SK-N-SH treated with all-trans-retinoic acid at 6 μM for 48 hours (cell line): Measurements from ENCODE around the gene OR6N1.

ENCODE experiments used
- ATAC-seq: fragments of 200-7000 bp; cut with Tn5 transposase; 3 replicates; pipeline ENCODE4 v1.9.1; 2020; ENCODE audit warnings: mild to moderate bottlenecking, moderate library complexity
- ARNTL ChIP-seq: fragments of 450-650 bp; formaldehyde crosslinking; IDR thresholded peaks from 2 replicates; pipeline ENCODE4 v1.5.0; 2020; ENCODE audit warnings: low read depth, mild to moderate bottlenecking, moderate library complexity, borderline replicate concordance
- CREB5 ChIP-seq: fragments of 250-450 bp; sonication (Bioruptor Pico); IDR thresholded peaks from 2 replicates; pipeline ENCODE4 v1.5.1; 2020; ENCODE audit warnings: low read depth, mild to moderate bottlenecking, moderate library complexity
- CSDC2 ChIP-seq: fragments of 250-450 bp; sonication (Bioruptor Pico); IDR thresholded peaks from 2 replicates; pipeline ENCODE4 v1.5.0; 2020; ENCODE audit warnings: mild to moderate bottlenecking, moderate library complexity
- CSRNP3 ChIP-seq: fragments of 250-450 bp; sonication (Bioruptor Pico); IDR thresholded peaks from 2 replicates; pipeline ENCODE4 v1.5.1; 2021; ENCODE audit warnings: mild to moderate bottlenecking, moderate library complexity
- ESRRG ChIP-seq: fragments of 250-450 bp; sonication (Bioruptor Pico); IDR thresholded peaks from 2 replicates; pipeline ENCODE4 v1.6.1; 2021; ENCODE audit warnings: mild to moderate bottlenecking
- GLIS3 ChIP-seq: fragments of 250-450 bp; sonication (Bioruptor Pico); IDR thresholded peaks from 2 replicates; pipeline ENCODE4 v1.5.0; 2020; ENCODE audit warnings: mild to moderate bottlenecking, moderate library complexity
- ISL1 ChIP-seq: fragments of 250-450 bp; sonication (Bioruptor Pico); IDR thresholded peaks from 2 replicates; pipeline ENCODE4 v2.1.2; 2022; ENCODE audit warnings: mild to moderate bottlenecking, moderate library complexity
- OSR1 ChIP-seq: fragments of 250-450 bp; sonication (Bioruptor Pico); IDR thresholded peaks from 2 replicates; pipeline ENCODE4 v1.8.0; 2022; ENCODE audit warnings: moderate library complexity, mild to moderate bottlenecking, inconsistent platforms
- PATZ1 ChIP-seq: fragments of 250-450 bp; sonication (Bioruptor Pico); IDR thresholded peaks from 2 replicates; pipeline ENCODE4 v1.8.0; 2020; ENCODE audit warnings: mild to moderate bottlenecking, moderate library complexity, borderline replicate concordance
- POU6F1 ChIP-seq: fragments of 250-450 bp; sonication (Bioruptor Pico); IDR thresholded peaks from 2 replicates; pipeline ENCODE4 v1.8.0; 2021; ENCODE audit warnings: low read depth, mild to moderate bottlenecking, moderate library complexity, borderline replicate concordance
- PPARA ChIP-seq: fragments of 250-450 bp; sonication (Bioruptor Pico); IDR thresholded peaks from 2 replicates; pipeline ENCODE4 v1.5.0; 2020; ENCODE audit warnings: mild to moderate bottlenecking, borderline replicate concordance
- RARB ChIP-seq: fragments of 250-450 bp; sonication (Bioruptor Pico); IDR thresholded peaks from 2 replicates; pipeline ENCODE4 v1.8.0; 2021; ENCODE audit warnings: mild to moderate bottlenecking, moderate library complexity
- SNAI2 ChIP-seq: fragments of 250-450 bp; sonication (Bioruptor Pico); IDR thresholded peaks from 2 replicates; pipeline ENCODE4 v1.5.0; 2020; ENCODE audit warnings: mild to moderate bottlenecking, moderate library complexity
- TCF4 ChIP-seq: fragments of 250-450 bp; sonication (Bioruptor Pico); IDR thresholded peaks from 2 replicates; pipeline ENCODE4 v1.8.0; 2021; ENCODE audit warnings: mild to moderate bottlenecking, moderate library complexity, borderline replicate concordance
- TOX ChIP-seq: fragments of 250-450 bp; sonication (Bioruptor Pico); IDR thresholded peaks from 2 replicates; pipeline ENCODE4 v1.8.0; 2021; ENCODE audit warnings: mild to moderate bottlenecking, moderate library complexity, borderline replicate concordance
- TSHZ2 ChIP-seq: fragments of 250-450 bp; sonication (Bioruptor Pico); IDR thresholded peaks from 2 replicates; pipeline ENCODE4 v1.5.0; 2020; ENCODE audit warnings: mild to moderate bottlenecking, moderate library complexity
- ZC3H10 ChIP-seq: fragments of 250-450 bp; sonication (Bioruptor Pico); IDR thresholded peaks from 2 replicates; pipeline ENCODE4 v1.5.1; 2021; ENCODE audit warnings: mild to moderate bottlenecking, moderate library complexity
- ZFP30 ChIP-seq: fragments of 450-650 bp; formaldehyde crosslinking; IDR thresholded peaks from 2 replicates; pipeline ENCODE4 v1.5.0; 2022; ENCODE audit warnings: mild to moderate bottlenecking, moderate library complexity
- ZNF565 ChIP-seq: fragments of 450-650 bp; formaldehyde crosslinking; conservative IDR thresholded peaks from 2 replicates; pipeline ENCODE4 v1.5.0; 2020; ENCODE audit warnings: low read depth, mild to moderate bottlenecking, moderate library complexity
- ZNF70 ChIP-seq: fragments of 450-650 bp; formaldehyde crosslinking; IDR thresholded peaks from 2 replicates; pipeline ENCODE4 v1.5.0; 2020; ENCODE audit warnings: mild to moderate bottlenecking, moderate library complexity
- ZNF8 ChIP-seq: fragments of 450-650 bp; formaldehyde crosslinking; IDR thresholded peaks from 2 replicates; pipeline ENCODE4 v1.5.0; 2020; ENCODE audit warnings: mild to moderate bottlenecking, moderate library complexity

OR6N1 gene

GRCh38 chr1:158717344-158717743 is 54.7 kb downstream of the OR6N1 start:
- no peak for ATAC-seq
- no peak for TF ChIP-seq TSHZ2 (CRISPR knock-in tag)
- TF ChIP-seq TCF4 (CRISPR knock-in tag): no peak
- no peak for TF ChIP-seq CSRNP3 (CRISPR knock-in tag)
- TF ChIP-seq OSR1 (CRISPR knock-in tag): no peak
- TF ChIP-seq ZNF565 (CRISPR knock-in tag): no peak
- no peak for TF ChIP-seq CREB5 (CRISPR knock-in tag)
- TF ChIP-seq SNAI2 (CRISPR knock-in tag): no peak
- TF ChIP-seq ZC3H10 (CRISPR knock-in tag): no peak
- TF ChIP-seq PATZ1: no peak
- TF ChIP-seq PPARA (CRISPR knock-in tag): no peak
- no peak for TF ChIP-seq TOX
- TF ChIP-seq CSDC2 (CRISPR knock-in tag): no peak
- no peak for TF ChIP-seq POU6F1 (CRISPR knock-in tag)

- no peak for TF ChIP-seq GLIS3 (CRISPR knock-in tag)
- no peak for TF ChIP-seq ZC3H10 (CRISPR knock-in tag)
- no peak for TF ChIP-seq TSHZ2 (CRISPR knock-in tag)
- TF ChIP-seq TOX: no peak
- TF ChIP-seq TCF4 (CRISPR knock-in tag): no peak
- no peak for TF ChIP-seq ZNF70 (CRISPR knock-in tag)
- no peak for TF ChIP-seq CSRNP3 (CRISPR knock-in tag)
- TF ChIP-seq CSDC2 (CRISPR knock-in tag): no peak
- no peak for TF ChIP-seq ISL1 (CRISPR knock-in tag)
- no peak for TF ChIP-seq ESRRG (CRISPR knock-in tag)
- no peak for TF ChIP-seq ZFP30 (CRISPR knock-in tag)
- no peak for TF ChIP-seq RARB (CRISPR knock-in tag)
- no peak for TF ChIP-seq PATZ1
- no peak for TF ChIP-seq ZNF565 (CRISPR knock-in tag)
- no peak for TF ChIP-seq ZNF8
- no peak for TF ChIP-seq PPARA (CRISPR knock-in tag)
- TF ChIP-seq POU6F1 (CRISPR knock-in tag): no peak
- TF ChIP-seq ARNTL: no peak
- ATAC-seq: no peak
These were observed 55.7 kb downstream of the OR6N1 start for GRCh38 chr1:158716335-158716734.
